ENCODE measurements around the gene GRAMD2B. TPM values are rescaled to one million over a fixed set of nuclear protein-coding genes. Genes with fewer than 3 reads are reported as not detected.

The GRAMD2B gene
- total and polyA plus RNA-seq, 4 donors, result 8.5 to 19.4 (median 14.9) TPM

GRCh38 chr5:126456217-126456820 is 33.1 kb downstream of the GRAMD2B start:
- no peak for DNase-seq
- Histone ChIP-seq H3K9ac (ENCODE audit: insufficient read depth in 1 of 2, low read length in 2 of 2) (no peak overlapping the region), H3K27me3 (ENCODE audit: control insufficient read depth in 3 of 3, insufficient read depth in 3 of 3, low read length in 2 of 3) (no peaks in the 10 kb centered on the region), H3K9me3 (ENCODE audit: control insufficient read depth in 4 of 4, insufficient read depth in 3 of 4, low read length in 3 of 4) (no peaks in the 10 kb centered on the region), H3K27ac (ENCODE audit: low read depth in 1 of 2, low read length in 1 of 2) (no peak overlapping the region), H3K4me3 (no peak overlapping the region), H3K4me1 (ENCODE audit: control insufficient read depth in 5 of 5, insufficient read depth in 5 of 5, low read length in 5 of 5) (peaks cover 0 to 3% (median 3%) of the 10 kb centered on the region in 5 donors), H3K36me3 (ENCODE audit: control insufficient read depth in 4 of 4, insufficient read depth in 4 of 4, low read length in 4 of 4) (peaks cover 0 to 2% (median 0%) of the 10 kb centered on the region in 4 donors)
- 72 to 83% methylated on average over 6 of the region's 6 CpGs for WGBS, 2 donors
- ATAC-seq (ENCODE audit: insufficient read depth, low FRiP score), result no peak
- TF ChIP-seq, protein P1, sequence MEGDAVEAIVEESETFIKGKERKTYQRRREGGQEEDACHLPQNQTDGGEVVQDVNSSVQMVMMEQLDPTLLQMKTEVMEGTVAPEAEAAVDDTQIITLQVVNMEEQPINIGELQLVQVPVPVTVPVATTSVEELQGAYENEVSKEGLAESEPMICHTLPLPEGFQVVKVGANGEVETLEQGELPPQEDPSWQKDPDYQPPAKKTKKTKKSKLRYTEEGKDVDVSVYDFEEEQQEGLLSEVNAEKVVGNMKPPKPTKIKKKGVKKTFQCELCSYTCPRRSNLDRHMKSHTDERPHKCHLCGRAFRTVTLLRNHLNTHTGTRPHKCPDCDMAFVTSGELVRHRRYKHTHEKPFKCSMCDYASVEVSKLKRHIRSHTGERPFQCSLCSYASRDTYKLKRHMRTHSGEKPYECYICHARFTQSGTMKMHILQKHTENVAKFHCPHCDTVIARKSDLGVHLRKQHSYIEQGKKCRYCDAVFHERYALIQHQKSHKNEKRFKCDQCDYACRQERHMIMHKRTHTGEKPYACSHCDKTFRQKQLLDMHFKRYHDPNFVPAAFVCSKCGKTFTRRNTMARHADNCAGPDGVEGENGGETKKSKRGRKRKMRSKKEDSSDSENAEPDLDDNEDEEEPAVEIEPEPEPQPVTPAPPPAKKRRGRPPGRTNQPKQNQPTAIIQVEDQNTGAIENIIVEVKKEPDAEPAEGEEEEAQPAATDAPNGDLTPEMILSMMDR (IDR thresholded peaks at IDR 0.05; ENCODE audit: control extremely low read depth, extremely low read depth), result no peak

- DNase-seq, result no peak
- Histone ChIP-seq H3K27me3 (ENCODE audit: control insufficient read depth in 3 of 3, insufficient read depth in 3 of 3, low read length in 2 of 3) (no peaks in the 10 kb centered on the region), H3K27ac (ENCODE audit: low read depth in 1 of 2, low read length in 1 of 2) (no peak overlapping the region), H3K4me3 (no peak overlapping the region), H3K9ac (ENCODE audit: insufficient read depth in 1 of 2, low read length in 2 of 2) (no peak overlapping the region), H3K9me3 (ENCODE audit: control insufficient read depth in 4 of 4, insufficient read depth in 3 of 4, low read length in 3 of 4) (no peaks in the 10 kb centered on the region), H3K4me1 (ENCODE audit: control insufficient read depth in 5 of 5, insufficient read depth in 5 of 5, low read length in 5 of 5) (peaks cover 0 to 5% (median 0%) of the 10 kb centered on the region in 5 donors), H3K36me3 (ENCODE audit: control insufficient read depth in 4 of 4, insufficient read depth in 4 of 4, low read length in 4 of 4) (peaks cover 0 to 2% (median 0%) of the 10 kb centered on the region in 4 donors)
- WGBS, 2 donors, result 96% methylated on average over 4 of the region's 4 CpGs
- ATAC-seq (ENCODE audit: insufficient read depth, low FRiP score), result no peak
- TF ChIP-seq, protein P1 (IDR thresholded peaks at IDR 0.05; ENCODE audit: control extremely low read depth, extremely low read depth), result no peak
These were observed 37.2 kb downstream of the GRAMD2B start for GRCh38 chr5:126460459-126460858.

GRCh38 chr5:126460977-126461376 is 37.8 kb downstream of the GRAMD2B start:
- TF ChIP-seq, protein P1 (IDR thresholded peaks at IDR 0.05; ENCODE audit: control extremely low read depth, extremely low read depth), result no peak
- Histone ChIP-seq H3K9me3 (ENCODE audit: control insufficient read depth in 4 of 4, insufficient read depth in 3 of 4, low read length in 3 of 4) (no peaks in the 10 kb centered on the region), H3K4me1 (ENCODE audit: control insufficient read depth in 5 of 5, insufficient read depth in 5 of 5, low read length in 5 of 5) (peaks cover 0 to 5% (median 0%) of the 10 kb centered on the region in 5 donors), H3K4me3 (no peak overlapping the region), H3K27me3 (ENCODE audit: control insufficient read depth in 3 of 3, insufficient read depth in 3 of 3, low read length in 2 of 3) (no peaks in the 10 kb centered on the region), H3K9ac (ENCODE audit: insufficient read depth in 1 of 2, low read length in 2 of 2) (no peak overlapping the region), H3K36me3 (ENCODE audit: control insufficient read depth in 4 of 4, insufficient read depth in 4 of 4, low read length in 4 of 4) (peaks cover 0 to 4% (median 0%) of the 10 kb centered on the region in 4 donors), H3K27ac (ENCODE audit: low read depth in 1 of 2, low read length in 1 of 2) (no peak overlapping the region)
- WGBS, 2 donors, result 97 to 98% methylated on average over 1 of the region's 1 CpG
- DNase-seq, result no peak
- no peak for ATAC-seq (ENCODE audit: insufficient read depth, low FRiP score)

GRCh38 chr5:126461838-126462237 is 38.6 kb downstream of the GRAMD2B start:
- no peak overlapping the region for H3K9ac ChIP-seq (ENCODE audit: insufficient read depth in 1 of 2, low read length in 2 of 2)
- H3K27me3 ChIP-seq (ENCODE audit: control insufficient read depth in 3 of 3, insufficient read depth in 3 of 3, low read length in 2 of 3), result no peaks in the 10 kb centered on the region
- TF ChIP-seq, protein P1 (IDR thresholded peaks at IDR 0.05; ENCODE audit: control extremely low read depth, extremely low read depth), result no peak
- ATAC-seq (ENCODE audit: insufficient read depth, low FRiP score), result no peak
- peaks cover 0 to 7% (median 2%) of the 10 kb centered on the region in 4 donors for H3K36me3 ChIP-seq (ENCODE audit: control insufficient read depth in 4 of 4, insufficient read depth in 4 of 4, low read length in 4 of 4)
- peaks cover 0 to 3% (median 0%) of the 10 kb centered on the region in 5 donors for H3K4me1 ChIP-seq (ENCODE audit: control insufficient read depth in 5 of 5, insufficient read depth in 5 of 5, low read length in 5 of 5)
- H3K4me3 ChIP-seq, result no peak overlapping the region
- no peaks in the 10 kb centered on the region for H3K9me3 ChIP-seq (ENCODE audit: control insufficient read depth in 4 of 4, insufficient read depth in 3 of 4, low read length in 3 of 4)
- no peak overlapping the region for H3K27ac ChIP-seq (ENCODE audit: low read depth in 1 of 2, low read length in 1 of 2)
- whole genome bisulfite sequencing, 2 donors, result 60 to 89% methylated on average over 1 of the region's 1 CpG
- DNase-seq, result no peak
